ENCODE measurements around the gene PKP1.

DNA sequence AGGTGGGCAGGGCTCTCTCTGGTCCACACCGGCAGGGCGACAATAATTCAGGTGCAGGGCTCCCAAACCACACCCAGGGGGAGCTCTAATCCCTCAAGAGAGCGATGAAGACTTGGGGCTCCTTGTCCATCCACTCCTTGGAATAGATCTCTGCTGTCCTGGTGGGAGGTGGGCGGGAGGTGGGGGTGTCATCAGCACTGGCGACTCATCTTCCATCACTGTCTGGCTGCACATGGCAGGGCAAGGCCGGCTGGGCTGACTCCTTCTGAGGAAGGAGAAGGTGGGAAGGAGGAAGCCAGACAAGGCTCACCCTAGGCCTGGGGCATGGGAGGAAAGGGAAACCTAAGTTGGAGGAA lies 64.9 kb downstream of the PKP1 start:
- TF ChIP-seq, protein P1, sequence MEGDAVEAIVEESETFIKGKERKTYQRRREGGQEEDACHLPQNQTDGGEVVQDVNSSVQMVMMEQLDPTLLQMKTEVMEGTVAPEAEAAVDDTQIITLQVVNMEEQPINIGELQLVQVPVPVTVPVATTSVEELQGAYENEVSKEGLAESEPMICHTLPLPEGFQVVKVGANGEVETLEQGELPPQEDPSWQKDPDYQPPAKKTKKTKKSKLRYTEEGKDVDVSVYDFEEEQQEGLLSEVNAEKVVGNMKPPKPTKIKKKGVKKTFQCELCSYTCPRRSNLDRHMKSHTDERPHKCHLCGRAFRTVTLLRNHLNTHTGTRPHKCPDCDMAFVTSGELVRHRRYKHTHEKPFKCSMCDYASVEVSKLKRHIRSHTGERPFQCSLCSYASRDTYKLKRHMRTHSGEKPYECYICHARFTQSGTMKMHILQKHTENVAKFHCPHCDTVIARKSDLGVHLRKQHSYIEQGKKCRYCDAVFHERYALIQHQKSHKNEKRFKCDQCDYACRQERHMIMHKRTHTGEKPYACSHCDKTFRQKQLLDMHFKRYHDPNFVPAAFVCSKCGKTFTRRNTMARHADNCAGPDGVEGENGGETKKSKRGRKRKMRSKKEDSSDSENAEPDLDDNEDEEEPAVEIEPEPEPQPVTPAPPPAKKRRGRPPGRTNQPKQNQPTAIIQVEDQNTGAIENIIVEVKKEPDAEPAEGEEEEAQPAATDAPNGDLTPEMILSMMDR (IDR thresholded peaks at IDR 0.05 in 8 of 11, conservative IDR thresholded peaks at IDR 0.05 in 3 of 11), result peak in 5 of 11 experiments; percentile 15 to 51 (median 36)
- TF ChIP-seq POLR2A (IDR thresholded peaks at IDR 0.05) (no peak), POLR2AphosphoS5 (IDR thresholded peaks at IDR 0.05) (no peak)
